HEK293 (cell line): ENCODE measurements around the gene CTNNA2.

ENCODE experiments used
- TF ChIP-seq, protein P1 (sequence below): fragments of 450-650 bp; formaldehyde crosslinking; IDR thresholded peaks from 2 replicates; pipeline ENCODE4 v1.5.1; 2016; ENCODE audit warnings: missing biosample characterization, missing genetic modification characterization
- TF ChIP-seq, protein P2 (sequence below): sonication (generic); formaldehyde crosslinking; IDR thresholded peaks from 2 replicates; pipeline ENCODE4 v1.8.1; 2022; ENCODE audit warnings: mild to moderate bottlenecking, moderate library complexity, missing genetic modification reagents

GRCh38 chr2:80370375-80371009 is 857.6 kb downstream of the CTNNA2 start:
- TF ChIP-seq, protein P1, sequence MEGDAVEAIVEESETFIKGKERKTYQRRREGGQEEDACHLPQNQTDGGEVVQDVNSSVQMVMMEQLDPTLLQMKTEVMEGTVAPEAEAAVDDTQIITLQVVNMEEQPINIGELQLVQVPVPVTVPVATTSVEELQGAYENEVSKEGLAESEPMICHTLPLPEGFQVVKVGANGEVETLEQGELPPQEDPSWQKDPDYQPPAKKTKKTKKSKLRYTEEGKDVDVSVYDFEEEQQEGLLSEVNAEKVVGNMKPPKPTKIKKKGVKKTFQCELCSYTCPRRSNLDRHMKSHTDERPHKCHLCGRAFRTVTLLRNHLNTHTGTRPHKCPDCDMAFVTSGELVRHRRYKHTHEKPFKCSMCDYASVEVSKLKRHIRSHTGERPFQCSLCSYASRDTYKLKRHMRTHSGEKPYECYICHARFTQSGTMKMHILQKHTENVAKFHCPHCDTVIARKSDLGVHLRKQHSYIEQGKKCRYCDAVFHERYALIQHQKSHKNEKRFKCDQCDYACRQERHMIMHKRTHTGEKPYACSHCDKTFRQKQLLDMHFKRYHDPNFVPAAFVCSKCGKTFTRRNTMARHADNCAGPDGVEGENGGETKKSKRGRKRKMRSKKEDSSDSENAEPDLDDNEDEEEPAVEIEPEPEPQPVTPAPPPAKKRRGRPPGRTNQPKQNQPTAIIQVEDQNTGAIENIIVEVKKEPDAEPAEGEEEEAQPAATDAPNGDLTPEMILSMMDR, result no peak
- TF ChIP-seq, protein P2, sequence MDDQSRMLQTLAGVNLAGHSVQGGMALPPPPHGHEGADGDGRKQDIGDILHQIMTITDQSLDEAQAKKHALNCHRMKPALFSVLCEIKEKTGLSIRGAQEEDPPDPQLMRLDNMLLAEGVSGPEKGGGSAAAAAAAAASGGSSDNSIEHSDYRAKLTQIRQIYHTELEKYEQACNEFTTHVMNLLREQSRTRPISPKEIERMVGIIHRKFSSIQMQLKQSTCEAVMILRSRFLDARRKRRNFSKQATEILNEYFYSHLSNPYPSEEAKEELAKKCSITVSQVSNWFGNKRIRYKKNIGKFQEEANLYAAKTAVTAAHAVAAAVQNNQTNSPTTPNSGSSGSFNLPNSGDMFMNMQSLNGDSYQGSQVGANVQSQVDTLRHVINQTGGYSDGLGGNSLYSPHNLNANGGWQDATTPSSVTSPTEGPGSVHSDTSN (CRISPR knock-in tag), result no peak
